HG03521 (cell line): ENCODE results near the gene FEM1C.
"Not testable (repeated sequence)": the region's sequence is repeated elsewhere in the genome, so short reads cannot be mapped to it uniquely, and the experiment has no call there.

Experiments
- ATAC-seq: cut with Tn5 transposase; IDR thresholded peaks from one replicate; pipeline ENCODE4 v1.9.1; 2021; ENCODE audit warnings: mild to moderate bottlenecking, moderate library complexity; ENCODE audit not compliant: unreplicated experiment

FEM1C gene

DNA sequence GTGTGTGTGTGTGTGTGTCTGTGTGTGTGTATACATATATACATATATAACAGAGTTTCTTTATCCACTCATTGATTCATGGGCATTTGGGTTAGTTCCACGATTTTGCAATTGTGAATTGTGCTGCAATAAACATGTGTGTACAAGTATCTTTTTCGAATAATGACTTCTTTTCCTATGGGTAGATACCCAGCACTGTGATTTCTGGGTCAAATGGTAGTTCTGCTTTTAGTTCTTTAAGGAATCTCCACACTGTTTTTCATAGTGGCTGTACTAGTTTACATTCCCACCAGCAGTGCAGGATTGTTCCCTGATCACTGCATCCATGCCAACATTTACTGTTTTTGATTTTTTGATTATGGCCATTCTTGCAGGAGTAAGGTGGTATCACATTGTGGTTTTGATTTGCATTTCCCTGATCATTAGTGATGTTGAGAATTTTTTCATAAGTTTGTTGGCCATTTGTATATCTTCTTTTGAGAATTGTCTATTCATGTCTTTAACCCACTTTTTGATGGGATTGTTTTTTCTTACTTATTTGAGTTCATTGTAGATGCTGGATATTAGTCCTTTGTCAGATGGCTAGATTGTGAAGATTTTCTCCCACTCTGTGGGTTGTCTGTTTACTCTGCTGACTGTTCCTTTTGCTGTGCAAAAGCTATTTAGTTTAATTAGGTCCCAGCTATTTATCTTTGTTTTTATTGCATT, 65.3 kb downstream of the FEM1C start:
- not testable (repeated sequence) for ATAC-seq

GRCh38 chr5:115478281-115478680, 66.3 kb downstream of the FEM1C start:
- ATAC-seq = no peak

- ATAC-seq = no peak
Observed at GRCh38 chr5:115477581-115477980, 67.0 kb downstream of the FEM1C start.

DNA sequence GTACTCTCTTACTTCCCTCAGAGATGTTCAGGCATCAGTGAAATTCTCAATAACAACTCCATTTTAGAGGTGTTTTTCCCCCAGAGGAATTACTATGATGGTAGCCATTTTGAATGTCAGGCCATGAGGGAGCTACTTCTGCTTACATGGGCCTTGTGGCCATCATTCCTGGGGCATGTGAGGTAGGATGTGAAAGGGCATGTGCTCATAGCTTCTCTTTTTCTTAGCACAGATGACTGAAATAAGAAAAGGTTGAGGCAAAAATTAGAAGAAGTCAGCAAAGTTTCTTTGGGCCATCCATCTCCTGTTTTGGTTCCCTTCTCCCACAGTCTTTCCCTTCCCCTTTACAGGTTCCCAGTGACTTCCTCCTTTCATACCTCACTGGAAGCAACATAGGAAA, 68.8 kb downstream of the FEM1C start:
- no peak for ATAC-seq

DNA sequence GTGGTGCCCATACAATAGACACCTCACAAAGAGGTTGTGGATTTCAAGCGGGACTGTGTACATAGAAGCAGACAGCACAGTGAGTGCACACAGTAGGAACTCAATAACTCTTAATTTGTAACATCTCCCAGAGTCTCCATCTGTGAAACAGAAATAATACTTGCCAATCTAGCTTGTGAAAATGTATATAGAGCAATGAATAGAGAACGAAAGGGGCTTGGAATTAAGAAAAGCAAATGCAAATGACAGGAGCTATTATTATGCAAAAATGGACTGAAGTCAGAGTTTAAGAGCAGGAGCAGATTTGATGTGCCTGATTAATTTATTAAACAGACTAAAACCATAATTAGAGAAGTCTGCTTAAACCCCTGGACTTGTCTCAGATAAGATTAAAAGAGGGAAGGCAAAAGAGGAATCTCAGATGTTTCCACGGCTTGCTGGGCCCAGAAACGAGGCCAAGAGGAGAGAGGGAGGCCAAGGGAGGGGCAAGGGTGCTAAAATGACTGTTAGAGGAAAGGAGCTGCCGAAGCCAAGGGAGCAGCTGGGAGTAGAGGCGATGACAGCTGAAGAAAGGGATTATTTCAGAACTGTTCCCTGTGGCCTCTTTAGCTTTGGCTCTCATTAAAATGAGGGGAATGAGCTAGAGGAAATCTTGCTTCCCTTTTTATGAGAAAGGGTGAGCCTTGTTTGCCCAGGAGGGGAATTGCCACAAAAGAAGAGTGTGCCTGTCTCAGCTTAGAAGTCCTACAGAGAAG, 72.1 kb downstream of the FEM1C start:
- ATAC-seq = no peak

GRCh38 chr5:115471345-115472063, 73.1 kb downstream of the FEM1C start:
- no peak for ATAC-seq

DNA sequence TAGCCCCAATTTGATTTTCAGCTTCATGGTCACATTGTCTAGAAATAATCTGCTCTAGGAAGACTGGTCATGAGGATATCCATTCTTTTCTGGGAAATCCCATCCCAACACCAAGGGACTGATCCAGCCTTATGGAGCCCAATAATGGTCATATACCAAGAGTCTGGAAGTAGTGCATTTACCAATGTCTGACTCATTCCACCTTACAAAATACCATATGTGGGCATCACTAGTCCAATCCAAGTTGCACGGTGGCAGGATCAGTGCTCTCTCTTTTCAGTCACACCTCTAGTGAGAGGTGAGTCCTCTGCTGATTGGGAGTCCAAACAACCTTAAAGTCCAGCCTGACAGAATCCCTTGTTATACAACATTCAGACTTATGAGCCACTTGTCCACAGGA, 73.7 kb downstream of the FEM1C start:
- no peak for ATAC-seq
